HUES64 (cell line): ENCODE results near the gene DSCAML1.

Experiments used
- H3K27ac ChIP-seq: 2 replicates; pipeline ENCODE4 v1.7.0; 2013; ENCODE audit warnings: low read depth, low read length, inconsistent platforms
- H3K27me3 ChIP-seq: 2 replicates; pipeline ENCODE4 v1.6.1; 2013; ENCODE audit warnings: mild to moderate bottlenecking, low read length; ENCODE audit not compliant: insufficient read depth
- H3K36me3 ChIP-seq: 2 replicates; pipeline ENCODE4 v1.6.1; 2013; ENCODE audit warnings: mild to moderate bottlenecking, low read length; ENCODE audit not compliant: insufficient read depth
- H3K4me1 ChIP-seq: 2 replicates; pipeline ENCODE4 v1.6.1; 2013; ENCODE audit warnings: mild to moderate bottlenecking, low read length, moderate library complexity; ENCODE audit not compliant: insufficient read depth
- H3K4me3 ChIP-seq: 2 replicates; pipeline ENCODE4 v1.5.1; 2013; ENCODE audit warnings: mild to moderate bottlenecking, low read length, moderate library complexity
- H3K9ac ChIP-seq: 2 replicates; pipeline ENCODE4 v1.6.1; 2013; ENCODE audit warnings: mild to moderate bottlenecking, low read depth, low read length
- H3K9me3 ChIP-seq: 2 replicates; pipeline ENCODE4 v1.6.1; 2013; ENCODE audit warnings: low read depth, low read length; ENCODE audit not compliant: insufficient read depth
- WGBS: fragments of 150-250, 120-280 bp; methylation state at CpG from one replicate; pipeline ENCODE4 v1.1.7; 2013; ENCODE audit warnings: missing lambda C conversion rate; 5-methylcytosine and 5-hydroxymethylcytosine counted together

The DSCAML1 gene

DNA sequence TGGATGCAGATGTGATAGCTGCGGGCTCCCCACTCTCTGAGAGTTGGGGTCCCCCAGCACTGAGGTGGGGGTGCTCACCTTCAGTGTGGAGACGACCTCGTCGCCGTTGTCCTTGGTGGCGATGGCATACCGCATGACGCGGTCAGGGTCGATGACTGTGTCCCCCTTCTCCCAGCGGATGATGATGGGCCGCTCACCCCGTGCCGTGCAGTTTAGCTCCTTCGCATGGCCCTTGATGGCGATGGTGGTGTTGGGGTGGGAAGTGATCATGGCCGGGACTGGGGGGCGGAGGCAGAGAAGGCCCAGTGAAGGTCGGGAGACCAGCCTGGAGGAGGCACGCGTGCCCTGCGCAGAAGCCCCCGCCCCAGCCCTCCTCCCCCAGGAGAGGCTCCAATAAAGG, 315.1 kb downstream of the DSCAML1 start:
- H3K36me3 ChIP-seq = no peaks in the 10 kb centered on the region
- H3K9me3 ChIP-seq = no peaks in the 10 kb centered on the region
- WGBS = 94% methylated on average over 23 of the region's 23 CpGs
- no peak overlapping the region for H3K4me3 ChIP-seq
- no peaks in the 10 kb centered on the region for H3K27me3 ChIP-seq
- H3K27ac ChIP-seq = no peak overlapping the region
- no peak overlapping the region for H3K9ac ChIP-seq
- peaks cover 15% of the 10 kb centered on the region; the same call in 1 of the 2 replicates for H3K4me1 ChIP-seq

DNA sequence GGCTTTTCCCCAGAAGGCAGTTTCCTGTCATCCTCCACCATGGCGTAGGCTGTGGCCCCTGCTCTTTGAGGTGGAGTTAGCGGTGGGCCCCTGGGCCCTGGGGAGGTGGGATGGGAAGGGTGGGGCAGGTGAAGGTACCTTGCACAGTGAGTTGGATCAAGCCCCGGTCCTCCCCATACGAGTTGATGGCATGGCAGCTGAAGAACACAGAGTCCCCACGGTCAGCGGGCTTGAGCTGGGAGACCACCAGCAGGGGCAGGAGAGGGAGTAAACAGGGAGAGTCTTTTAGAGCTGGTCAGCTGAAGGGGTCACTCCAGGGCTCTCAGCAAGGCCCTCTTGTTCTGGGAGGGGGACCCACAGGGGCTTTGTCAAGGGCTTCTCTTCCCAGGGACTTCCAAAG, 316.0 kb downstream of the DSCAML1 start:
- Histone ChIP-seq H3K4me3 (no peak overlapping the region), H3K4me1 (peaks cover 15% of the 10 kb centered on the region; the same call in 1 of the 2 replicates), H3K27ac (no peak overlapping the region), H3K9me3 (no peaks in the 10 kb centered on the region), H3K9ac (no peak overlapping the region), H3K27me3 (no peaks in the 10 kb centered on the region), H3K36me3 (no peaks in the 10 kb centered on the region)
- WGBS = 84% methylated on average over 6 of the region's 6 CpGs

DNA sequence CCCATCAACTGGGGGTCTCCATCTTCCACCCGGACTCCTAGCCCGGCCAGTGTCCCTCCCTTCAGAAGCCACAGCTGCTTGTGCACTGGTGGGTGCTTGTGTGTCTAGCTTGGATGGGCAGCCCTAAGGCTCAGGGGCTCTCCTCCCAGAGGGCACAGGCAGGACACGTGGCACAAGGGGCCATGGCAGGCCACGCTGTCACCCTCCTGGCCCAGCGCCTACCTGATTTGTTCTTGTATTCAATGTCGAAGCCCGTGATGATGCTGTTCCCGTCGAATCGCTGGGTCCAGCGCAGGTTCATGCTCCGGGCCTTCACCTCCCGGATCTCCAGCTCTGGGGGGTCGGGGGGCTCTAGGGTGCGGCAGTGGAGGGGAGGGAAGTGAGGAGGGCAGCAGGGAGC, 316.8 kb downstream of the DSCAML1 start:
- no peak overlapping the region for H3K27ac ChIP-seq
- 94% methylated on average over 15 of the region's 15 CpGs for WGBS
- H3K27me3 ChIP-seq = no peaks in the 10 kb centered on the region
- H3K9me3 ChIP-seq = no peaks in the 10 kb centered on the region
- H3K4me1 ChIP-seq = peaks cover 17% of the 10 kb centered on the region; the same call in 1 of the 2 replicates
- H3K36me3 ChIP-seq = no peaks in the 10 kb centered on the region
- no peak overlapping the region for H3K4me3 ChIP-seq
- no peak overlapping the region for H3K9ac ChIP-seq

DNA sequence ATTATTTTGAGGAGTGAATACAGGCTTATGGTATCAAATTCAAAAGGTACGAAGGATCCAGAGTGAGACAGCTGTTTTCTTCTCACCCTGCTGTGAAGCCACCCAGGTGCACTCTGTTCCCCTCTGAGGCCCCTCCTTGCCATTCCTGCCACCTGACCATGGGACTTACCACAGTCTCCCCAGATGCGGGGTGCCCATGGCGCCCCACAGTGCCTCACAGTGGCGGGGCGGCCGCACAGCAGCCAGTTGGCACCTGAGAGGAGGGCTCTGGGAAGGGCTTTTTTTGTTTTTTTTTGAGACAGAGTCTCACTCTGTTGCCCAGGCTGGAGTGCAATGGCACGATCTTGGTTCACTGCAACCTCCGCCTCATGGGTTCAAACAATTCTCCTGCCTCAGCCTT, 317.6 kb downstream of the DSCAML1 start:
- Histone ChIP-seq H3K4me3 (no peak overlapping the region), H3K9me3 (no peaks in the 10 kb centered on the region), H3K4me1 (peaks cover 18% of the 10 kb centered on the region; the same call in 1 of the 2 replicates), H3K36me3 (no peaks in the 10 kb centered on the region), H3K27ac (no peak overlapping the region), H3K27me3 (no peaks in the 10 kb centered on the region), H3K9ac (no peak overlapping the region)
- 89% methylated on average over 8 of the region's 8 CpGs for WGBS

DNA sequence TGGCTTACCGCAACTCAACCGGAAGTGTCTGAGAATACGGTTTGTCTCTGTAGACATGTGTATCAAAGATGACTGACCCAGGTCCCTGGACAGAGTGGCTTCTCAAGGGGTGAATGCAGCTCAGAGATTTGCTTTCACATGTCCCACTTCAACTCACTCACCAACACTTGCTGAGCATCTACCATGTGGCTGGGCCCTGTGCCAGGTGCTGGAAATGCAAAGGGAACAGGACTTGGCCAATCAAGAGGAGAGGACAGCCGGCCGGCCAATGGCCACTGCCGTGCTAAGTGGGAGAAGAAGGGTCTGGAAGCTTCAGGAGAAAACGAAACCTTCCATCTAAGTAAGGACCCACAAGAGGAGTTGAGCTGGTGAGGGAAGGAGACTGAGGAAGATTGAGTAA, 318.1 kb downstream of the DSCAML1 start:
- Histone ChIP-seq H3K36me3 (no peaks in the 10 kb centered on the region), H3K27ac (no peak overlapping the region), H3K4me1 (peaks cover 14% of the 10 kb centered on the region; the same call in 1 of the 2 replicates), H3K9ac (no peak overlapping the region), H3K4me3 (no peak overlapping the region), H3K27me3 (no peaks in the 10 kb centered on the region), H3K9me3 (no peaks in the 10 kb centered on the region)
- 97% methylated on average over 7 of the region's 7 CpGs for WGBS

DNA sequence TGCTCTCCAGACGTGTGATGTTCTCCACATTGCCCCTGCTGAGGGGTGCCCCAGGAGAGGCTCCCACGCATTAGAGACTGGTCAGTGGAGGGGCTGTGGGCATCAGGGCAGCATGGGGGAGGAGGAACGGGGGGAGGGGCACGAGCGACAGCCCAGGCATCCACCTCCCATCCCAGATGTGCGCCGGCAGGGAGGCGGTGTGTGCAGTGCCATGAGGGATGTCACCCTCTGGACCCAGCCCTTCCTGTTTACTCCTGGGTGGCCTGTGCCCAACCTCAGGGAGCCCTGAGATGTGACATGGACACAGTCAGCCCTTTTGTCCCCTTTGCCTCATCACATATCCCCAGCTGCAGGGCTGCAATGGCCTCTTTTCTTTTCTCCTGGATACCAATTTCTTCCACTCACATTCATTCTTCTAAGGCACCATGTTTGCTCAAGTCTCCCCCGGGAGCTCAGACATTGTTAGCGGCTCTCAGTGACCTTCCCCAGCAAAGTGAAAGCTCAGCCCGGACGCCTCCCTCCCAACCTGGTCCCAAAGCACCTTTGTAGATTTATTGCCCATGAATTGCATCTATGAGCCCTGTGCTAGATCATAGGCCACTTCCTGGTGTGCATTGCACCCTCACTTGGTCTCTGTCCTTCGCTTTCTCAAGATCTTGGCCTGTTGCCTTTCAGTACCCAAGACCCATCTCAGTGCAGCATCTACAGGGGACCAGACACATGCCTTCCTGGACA, 318.7 kb downstream of the DSCAML1 start:
- no peaks in the 10 kb centered on the region for H3K27me3 ChIP-seq
- H3K4me3 ChIP-seq = no peak overlapping the region
- H3K4me1 ChIP-seq = peaks cover 12% of the 10 kb centered on the region; the same call in 1 of the 2 replicates
- no peak overlapping the region for H3K9ac ChIP-seq
- WGBS = 90% methylated on average over 13 of the region's 13 CpGs
- no peak overlapping the region for H3K27ac ChIP-seq
- no peaks in the 10 kb centered on the region for H3K36me3 ChIP-seq
- H3K9me3 ChIP-seq = no peaks in the 10 kb centered on the region

DNA sequence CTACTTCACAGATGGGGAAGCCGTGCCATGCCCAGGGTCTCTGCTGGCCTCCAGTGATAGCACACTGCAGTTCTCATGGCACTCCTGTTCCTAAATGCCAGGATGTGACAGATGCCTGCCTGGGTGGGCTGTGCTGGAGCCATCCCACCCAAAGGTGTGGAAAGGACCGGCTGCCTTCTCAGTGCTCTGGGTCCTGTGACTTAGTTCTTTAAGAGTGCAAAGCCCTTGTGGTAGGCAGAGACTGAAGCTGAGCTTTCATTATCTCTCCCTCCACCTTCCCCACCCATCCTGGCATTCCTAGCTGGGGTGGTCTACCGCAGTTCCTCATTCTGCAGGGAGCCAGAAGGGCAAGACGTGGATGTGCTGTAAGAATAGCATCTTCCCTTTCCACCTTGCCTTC, 319.3 kb downstream of the DSCAML1 start:
- H3K4me1 ChIP-seq = peaks cover 10% of the 10 kb centered on the region; the same call in 1 of the 2 replicates
- H3K9ac ChIP-seq = no peak overlapping the region
- 90% methylated on average over 4 of the region's 4 CpGs for WGBS
- no peaks in the 10 kb centered on the region for H3K9me3 ChIP-seq
- H3K4me3 ChIP-seq = no peak overlapping the region
- no peaks in the 10 kb centered on the region for H3K27me3 ChIP-seq
- no peaks in the 10 kb centered on the region for H3K36me3 ChIP-seq
- no peak overlapping the region for H3K27ac ChIP-seq

DNA sequence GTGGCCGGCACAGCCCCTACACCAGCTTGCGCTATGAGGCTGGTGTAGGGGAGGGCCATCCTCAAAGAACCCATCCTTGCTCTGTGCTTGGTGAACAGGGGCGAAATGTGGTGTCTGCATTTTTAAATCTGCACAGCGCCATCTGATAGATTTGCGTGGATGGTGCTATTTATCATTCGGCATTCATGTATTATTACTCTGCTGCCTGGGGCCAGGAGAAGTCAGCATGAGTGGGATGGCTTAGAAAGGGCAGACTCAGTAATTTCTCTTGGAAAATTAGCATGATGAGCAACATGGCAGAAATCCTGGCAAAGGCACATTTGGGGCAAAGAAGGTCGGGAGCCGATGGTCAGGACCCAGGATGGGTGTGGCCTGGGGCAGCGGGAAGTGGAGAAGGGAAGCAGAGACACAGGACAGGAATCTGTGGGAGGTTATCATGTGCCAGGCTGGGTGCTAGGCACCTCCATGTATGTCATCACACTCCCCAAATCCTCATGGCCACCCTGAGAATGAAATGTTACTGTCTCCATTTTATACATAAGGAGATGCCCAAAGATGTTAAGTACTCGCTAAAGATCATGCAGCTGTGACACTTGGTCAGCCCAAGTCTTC, 320.4 kb downstream of the DSCAML1 start:
- Histone ChIP-seq H3K27ac (no peak overlapping the region), H3K9ac (no peak overlapping the region), H3K9me3 (no peaks in the 10 kb centered on the region), H3K27me3 (no peaks in the 10 kb centered on the region), H3K4me3 (no peak overlapping the region), H3K36me3 (no peaks in the 10 kb centered on the region), H3K4me1 (peaks cover 10% of the 10 kb centered on the region; the same call in 1 of the 2 replicates)
- WGBS = 93% methylated on average over 10 of the region's 10 CpGs

DNA sequence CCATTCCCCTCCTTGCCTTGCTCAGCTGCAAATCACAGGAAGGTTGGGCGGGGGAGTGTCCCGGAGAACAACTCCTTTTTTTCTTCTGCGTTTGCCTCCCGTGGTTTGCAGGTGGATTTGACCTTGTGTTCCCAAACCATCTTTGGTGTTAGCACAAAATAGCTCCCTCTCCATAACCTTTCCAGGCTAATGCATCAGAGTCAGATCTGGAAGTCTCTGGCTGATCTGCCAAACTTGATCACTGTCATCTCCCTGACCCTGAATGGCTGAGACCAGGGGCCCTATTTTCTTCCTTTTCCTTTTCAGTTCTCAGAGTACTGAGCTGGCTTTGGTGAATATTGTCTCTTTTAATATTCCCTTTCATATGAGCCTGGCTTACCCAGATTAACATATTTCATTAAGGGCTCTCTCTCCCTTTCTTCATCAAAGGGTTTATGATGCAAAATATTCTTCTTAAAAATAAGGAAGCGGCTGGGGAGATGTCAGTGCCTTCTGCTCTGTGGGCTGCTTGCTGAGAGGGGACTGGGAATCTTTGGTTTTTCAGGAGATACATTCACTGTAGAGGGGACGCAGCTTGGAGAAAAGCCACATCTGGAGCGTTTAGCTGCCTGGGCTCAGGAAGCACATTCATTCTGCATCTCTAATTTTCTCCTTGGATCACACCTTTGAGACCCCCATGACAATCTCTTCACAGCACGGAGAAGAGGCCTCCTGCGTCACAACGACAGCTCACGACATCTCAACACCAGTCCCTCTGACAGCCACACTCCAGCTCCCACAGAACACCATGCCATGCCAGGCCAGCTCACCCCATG, 321.1 kb downstream of the DSCAML1 start:
- 83% methylated on average over 11 of the region's 11 CpGs for WGBS
- Histone ChIP-seq H3K27me3 (no peaks in the 10 kb centered on the region), H3K9ac (no peak overlapping the region), H3K4me1 (peaks cover 10% of the 10 kb centered on the region; the same call in 1 of the 2 replicates), H3K27ac (no peak overlapping the region), H3K36me3 (no peaks in the 10 kb centered on the region), H3K4me3 (no peak overlapping the region), H3K9me3 (no peaks in the 10 kb centered on the region)

DNA sequence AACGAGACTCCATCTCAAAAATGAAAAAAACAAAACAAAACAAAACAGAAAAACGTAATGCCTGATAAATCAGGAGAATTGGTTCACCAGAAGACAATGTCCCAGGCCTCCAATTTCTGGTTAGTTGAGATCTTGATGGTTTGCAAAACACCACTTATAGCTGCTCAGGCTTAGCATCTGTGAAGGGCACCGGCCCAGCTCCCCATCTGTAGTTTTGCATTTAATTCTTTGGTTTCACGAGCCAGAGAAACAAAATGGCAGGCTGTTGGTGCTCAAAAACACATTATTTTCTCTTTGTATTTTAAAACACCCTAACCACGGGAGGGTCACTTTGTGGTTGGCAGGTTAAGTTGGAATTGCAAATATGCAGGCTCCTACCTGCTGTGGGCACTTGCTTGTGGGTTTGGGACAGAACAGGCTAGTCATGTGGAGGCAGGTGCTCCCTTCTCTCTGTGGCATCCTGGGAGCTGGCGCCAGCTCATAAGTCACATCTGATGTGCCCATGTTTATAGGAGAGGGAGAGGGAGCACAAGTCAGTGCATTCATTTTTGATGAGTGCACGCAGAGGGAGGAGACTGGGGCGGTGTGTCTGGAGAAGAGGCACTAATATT, 323.4 kb downstream of the DSCAML1 start:
- Histone ChIP-seq H3K27ac (no peak overlapping the region), H3K27me3 (no peaks in the 10 kb centered on the region), H3K4me1 (peaks cover 10% of the 10 kb centered on the region; the same call in 1 of the 2 replicates), H3K9ac (no peak overlapping the region), H3K9me3 (no peaks in the 10 kb centered on the region), H3K36me3 (no peaks in the 10 kb centered on the region), H3K4me3 (no peak overlapping the region)
- 65% methylated on average over 8 of the region's 8 CpGs for WGBS

DNA sequence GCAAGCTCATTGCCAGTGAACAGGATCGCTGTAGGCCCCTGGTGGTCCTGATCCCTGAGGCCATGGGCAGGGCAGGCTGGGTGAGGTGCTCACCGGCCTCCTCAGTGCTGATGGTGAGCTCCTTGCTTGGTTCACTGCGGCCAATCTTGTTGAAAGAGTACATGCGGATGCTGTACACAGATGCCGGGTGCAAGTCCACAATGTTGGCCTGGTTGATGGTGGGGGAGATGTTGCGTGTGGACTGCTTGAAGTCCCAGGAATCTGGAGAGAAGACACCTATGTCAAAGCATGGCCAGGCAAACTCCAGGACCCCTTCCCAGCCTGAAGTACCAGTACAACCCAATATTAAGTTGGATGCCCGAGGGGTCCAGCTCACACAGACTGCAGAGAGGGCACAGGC, 325.2 kb downstream of the DSCAML1 start:
- H3K9ac ChIP-seq = no peak overlapping the region
- H3K4me3 ChIP-seq = no peak overlapping the region
- peaks cover 10% of the 10 kb centered on the region; the same call in 1 of the 2 replicates for H3K4me1 ChIP-seq
- H3K9me3 ChIP-seq = no peaks in the 10 kb centered on the region
- no peaks in the 10 kb centered on the region for H3K36me3 ChIP-seq
- 98% methylated on average over 7 of the region's 7 CpGs for WGBS
- H3K27me3 ChIP-seq = no peaks in the 10 kb centered on the region
- no peak overlapping the region for H3K27ac ChIP-seq
